ENCODE results near the gene CDC37L1.
A peak's percentile ranks its signal among the peaks of the same experiment; 100 is the strongest.

Gene CDC37L1

DNA sequence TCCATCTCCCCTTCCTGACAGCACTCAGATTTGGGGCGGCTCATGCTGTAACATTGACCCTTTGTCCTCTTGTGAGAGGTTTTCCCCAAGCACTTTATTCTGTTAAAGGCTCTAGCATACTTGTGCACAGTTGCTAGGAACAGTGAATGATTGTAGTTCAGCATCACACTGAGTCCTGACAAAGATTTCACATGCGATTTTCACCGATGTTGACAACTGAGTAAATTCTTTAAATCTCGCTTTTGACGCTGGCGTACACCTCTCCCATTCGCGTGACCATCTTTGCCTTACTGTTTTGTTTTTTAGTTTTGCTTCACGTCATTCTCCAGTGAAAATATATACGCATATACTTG, 780 bp downstream of the CDC37L1 start:
- peaks cover 36% of the 10 kb centered on the region for H3K79me2 ChIP-seq (ENCODE audit: insufficient read depth, low read length)
- no peaks in the 10 kb centered on the region for H3K9me3 ChIP-seq (ENCODE audit: insufficient read depth, low read length)
- H3K4me3 ChIP-seq (ENCODE audit: insufficient read depth, low read length, poor library complexity, severe bottlenecking): peak overlapping the region; percentile 76
- peak overlapping the region; percentile 77 for H3K9ac ChIP-seq (ENCODE audit: low read length)
- peaks cover 5% of the 10 kb centered on the region for H3F3A ChIP-seq (ENCODE audit: insufficient read depth)
- peak overlapping the region; percentile 83 for H2AFZ ChIP-seq (ENCODE audit: low read depth, low read length, severe bottlenecking)
- no peaks in the 10 kb centered on the region for H4K20me1 ChIP-seq (ENCODE audit: low read depth, low read length)
- no peaks in the 10 kb centered on the region for H3K27me3 ChIP-seq (ENCODE audit: low read length)
- H3K9me2 ChIP-seq (replicated peaks; ENCODE audit: insufficient read depth, low read length): no peaks in the 10 kb centered on the region
- peaks cover 4% of the 10 kb centered on the region; the same call in 1 of the 2 replicates for H3K36me3 ChIP-seq (ENCODE audit: low read length)
- H3K4me2 ChIP-seq (ENCODE audit: low read depth, low read length, poor library complexity, severe bottlenecking): peak overlapping the region; percentile 78
- H3K27ac ChIP-seq (ENCODE audit: low read depth, low read length): peak overlapping the region; percentile 56
- TF ChIP-seq EZH2phosphoT487 (conservative IDR thresholded peaks at IDR 0.05; ENCODE audit: low read length) (no peak), CTCF (IDR thresholded peaks at IDR 0.05; ENCODE audit: insufficient read depth, low read length, poor library complexity, severe bottlenecking) (no peak)

DNA sequence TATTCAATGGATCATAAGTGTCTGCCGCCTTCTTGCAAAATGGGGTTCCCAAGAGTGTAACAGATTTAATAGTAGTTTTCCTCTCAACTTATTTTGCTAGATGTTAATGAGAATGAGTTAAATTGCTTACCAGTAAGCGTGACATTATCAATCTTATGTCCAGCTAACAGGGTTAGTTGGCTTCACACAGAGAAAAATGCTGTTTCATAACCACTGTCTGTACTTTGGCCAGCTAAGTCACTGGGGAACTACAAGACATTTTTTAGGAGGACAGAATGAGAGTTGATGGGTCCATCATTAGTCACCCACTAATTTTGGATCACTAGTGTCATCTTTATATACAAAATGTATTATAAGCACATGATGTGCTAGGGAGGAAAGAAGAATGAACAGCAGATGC, 1.4 kb downstream of the CDC37L1 start:
- peak overlapping the region; percentile 78 for H3K4me2 ChIP-seq (ENCODE audit: low read depth, low read length, poor library complexity, severe bottlenecking)
- no peaks in the 10 kb centered on the region for H4K20me1 ChIP-seq (ENCODE audit: low read depth, low read length)
- H3K27me3 ChIP-seq (ENCODE audit: low read length): no peaks in the 10 kb centered on the region
- peak overlapping the region; percentile 76 for H3K4me3 ChIP-seq (ENCODE audit: insufficient read depth, low read length, poor library complexity, severe bottlenecking)
- H3K9me2 ChIP-seq (replicated peaks; ENCODE audit: insufficient read depth, low read length): no peaks in the 10 kb centered on the region
- no peak overlapping the region for H2AFZ ChIP-seq (ENCODE audit: low read depth, low read length, severe bottlenecking)
- H3K9me3 ChIP-seq (ENCODE audit: insufficient read depth, low read length): no peaks in the 10 kb centered on the region
- H3K27ac ChIP-seq (ENCODE audit: low read depth, low read length): no peak overlapping the region
- H3K9ac ChIP-seq (ENCODE audit: low read length): peak overlapping the region; percentile 77
- peaks cover 10% of the 10 kb centered on the region; the same call in 1 of the 2 replicates for H3K36me3 ChIP-seq (ENCODE audit: low read length)
- peaks cover 36% of the 10 kb centered on the region for H3K79me2 ChIP-seq (ENCODE audit: insufficient read depth, low read length)
- peaks cover 5% of the 10 kb centered on the region for H3F3A ChIP-seq (ENCODE audit: insufficient read depth)
- TF ChIP-seq CTCF (IDR thresholded peaks at IDR 0.05; ENCODE audit: insufficient read depth, low read length, poor library complexity, severe bottlenecking): no peak
- TF ChIP-seq EZH2phosphoT487 (conservative IDR thresholded peaks at IDR 0.05; ENCODE audit: low read length): no peak

DNA sequence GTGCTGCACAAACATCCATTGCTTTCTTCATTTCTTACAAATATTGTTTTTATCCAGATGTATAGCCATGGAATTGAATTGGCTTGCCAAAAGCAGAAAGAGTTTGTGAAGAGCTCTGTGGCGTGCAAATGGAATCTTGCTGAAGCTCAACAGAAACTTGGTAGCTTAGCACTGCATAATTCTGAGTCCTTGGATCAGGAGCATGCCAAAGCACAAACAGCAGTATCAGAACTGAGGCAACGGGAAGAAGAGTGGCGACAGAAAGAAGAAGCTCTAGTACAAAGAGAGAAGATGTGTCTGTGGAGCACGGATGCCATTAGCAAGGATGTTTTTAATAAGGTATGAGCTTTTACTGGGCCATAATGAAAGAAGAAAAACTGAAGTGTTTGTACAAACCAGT, 5.5 kb downstream of the CDC37L1 start:
- no peaks in the 10 kb centered on the region for H4K20me1 ChIP-seq (ENCODE audit: low read depth, low read length)
- no peak overlapping the region for H3K4me3 ChIP-seq (ENCODE audit: insufficient read depth, low read length, poor library complexity, severe bottlenecking)
- TF ChIP-seq CTCF (IDR thresholded peaks at IDR 0.05; ENCODE audit: insufficient read depth, low read length, poor library complexity, severe bottlenecking) (no peak), EZH2phosphoT487 (conservative IDR thresholded peaks at IDR 0.05; ENCODE audit: low read length) (no peak)
- H2AFZ ChIP-seq (ENCODE audit: low read depth, low read length, severe bottlenecking): no peak overlapping the region
- peaks cover 37% of the 10 kb centered on the region for H3K36me3 ChIP-seq (ENCODE audit: low read length)
- no peak overlapping the region for H3K27ac ChIP-seq (ENCODE audit: low read depth, low read length)
- no peaks in the 10 kb centered on the region for H3K9me2 ChIP-seq (replicated peaks; ENCODE audit: insufficient read depth, low read length)
- no peak overlapping the region for H3K4me2 ChIP-seq (ENCODE audit: low read depth, low read length, poor library complexity, severe bottlenecking)
- H3K9me3 ChIP-seq (ENCODE audit: insufficient read depth, low read length): no peaks in the 10 kb centered on the region
- peaks cover 39% of the 10 kb centered on the region for H3K79me2 ChIP-seq (ENCODE audit: insufficient read depth, low read length)
- no peak overlapping the region for H3K9ac ChIP-seq (ENCODE audit: low read length)
- peaks cover 9% of the 10 kb centered on the region for H3F3A ChIP-seq (ENCODE audit: insufficient read depth)
- H3K27me3 ChIP-seq (ENCODE audit: low read length): no peaks in the 10 kb centered on the region
